ENCODE data around the gene CIDEC.

DNA sequence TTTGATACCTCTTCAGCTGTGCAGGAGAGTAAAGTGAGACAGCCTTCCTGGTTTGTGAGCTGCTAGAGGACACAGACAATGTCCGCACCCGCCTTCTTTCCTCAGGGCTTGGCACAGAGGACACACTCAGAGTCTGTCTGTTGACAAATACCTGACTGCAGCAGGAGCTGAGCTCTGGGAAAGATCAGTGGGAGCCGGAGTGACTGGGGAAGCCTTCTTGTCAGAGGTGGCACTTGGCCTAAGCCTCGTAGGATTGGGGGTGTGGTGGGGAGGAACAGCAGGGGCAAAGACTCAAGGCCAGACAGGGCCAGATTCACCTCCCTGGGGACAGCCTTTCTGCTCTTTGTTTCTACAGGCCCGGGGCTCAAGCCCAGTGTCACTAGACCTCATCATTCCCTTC is 33.5 kb upstream of the CIDEC start:
- TF ChIP-seq, protein P1, sequence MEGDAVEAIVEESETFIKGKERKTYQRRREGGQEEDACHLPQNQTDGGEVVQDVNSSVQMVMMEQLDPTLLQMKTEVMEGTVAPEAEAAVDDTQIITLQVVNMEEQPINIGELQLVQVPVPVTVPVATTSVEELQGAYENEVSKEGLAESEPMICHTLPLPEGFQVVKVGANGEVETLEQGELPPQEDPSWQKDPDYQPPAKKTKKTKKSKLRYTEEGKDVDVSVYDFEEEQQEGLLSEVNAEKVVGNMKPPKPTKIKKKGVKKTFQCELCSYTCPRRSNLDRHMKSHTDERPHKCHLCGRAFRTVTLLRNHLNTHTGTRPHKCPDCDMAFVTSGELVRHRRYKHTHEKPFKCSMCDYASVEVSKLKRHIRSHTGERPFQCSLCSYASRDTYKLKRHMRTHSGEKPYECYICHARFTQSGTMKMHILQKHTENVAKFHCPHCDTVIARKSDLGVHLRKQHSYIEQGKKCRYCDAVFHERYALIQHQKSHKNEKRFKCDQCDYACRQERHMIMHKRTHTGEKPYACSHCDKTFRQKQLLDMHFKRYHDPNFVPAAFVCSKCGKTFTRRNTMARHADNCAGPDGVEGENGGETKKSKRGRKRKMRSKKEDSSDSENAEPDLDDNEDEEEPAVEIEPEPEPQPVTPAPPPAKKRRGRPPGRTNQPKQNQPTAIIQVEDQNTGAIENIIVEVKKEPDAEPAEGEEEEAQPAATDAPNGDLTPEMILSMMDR (IDR thresholded peaks at IDR 0.05): no peak
- TF ChIP-seq POLR2A (IDR thresholded peaks at IDR 0.05): no peak
